ENCODE results near the gene HIGD1B.

Gene HIGD1B

DNA sequence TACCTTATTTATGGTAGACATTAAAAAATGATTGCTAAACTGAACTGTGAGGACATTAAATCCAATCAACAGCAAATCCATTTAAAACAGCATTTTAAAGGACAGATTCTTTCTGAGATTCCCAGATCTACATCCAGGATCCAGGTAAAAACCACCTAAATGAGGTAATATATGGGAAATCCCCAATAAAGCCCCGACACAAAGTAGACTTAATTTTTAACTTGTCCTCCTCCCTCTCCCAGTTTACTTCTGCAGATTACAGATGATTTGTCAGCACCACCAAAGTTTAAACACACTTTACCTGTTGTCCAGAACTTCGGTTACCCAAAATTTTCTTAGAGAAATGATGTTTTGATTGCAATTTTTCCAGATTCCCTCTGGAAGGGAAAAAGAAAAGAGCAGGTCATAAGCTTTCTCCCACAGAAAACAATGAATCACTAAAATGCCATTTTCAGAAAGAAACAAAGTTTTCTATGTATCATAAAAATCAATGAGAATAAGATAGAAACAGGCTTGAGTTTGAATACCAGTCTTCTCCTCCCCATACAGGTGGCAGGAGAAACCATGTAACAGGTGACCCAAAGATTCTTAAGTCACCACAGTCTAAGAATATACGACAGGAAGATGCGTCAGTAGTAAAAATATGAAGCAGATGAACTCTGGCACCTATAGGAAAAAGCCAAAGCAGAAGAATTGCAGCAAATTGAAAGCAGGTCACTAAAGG is 40.4 kb upstream of the HIGD1B start:
- TF ChIP-seq YY1 (IDR thresholded peaks at IDR 0.05; ENCODE audit: low read depth): no peak
- TF ChIP-seq EGR1 (IDR thresholded peaks at IDR 0.05): no peak
- TF ChIP-seq RAD21 (IDR thresholded peaks at IDR 0.05; ENCODE audit: low read depth): no peak
- TF ChIP-seq TEAD4 (IDR thresholded peaks at IDR 0.05): no peak
- no peak for TF ChIP-seq ZBTB7A (IDR thresholded peaks at IDR 0.05; ENCODE audit: low read depth)
- TF ChIP-seq CEBPB (IDR thresholded peaks at IDR 0.05): no peak
- TF ChIP-seq, protein P1, sequence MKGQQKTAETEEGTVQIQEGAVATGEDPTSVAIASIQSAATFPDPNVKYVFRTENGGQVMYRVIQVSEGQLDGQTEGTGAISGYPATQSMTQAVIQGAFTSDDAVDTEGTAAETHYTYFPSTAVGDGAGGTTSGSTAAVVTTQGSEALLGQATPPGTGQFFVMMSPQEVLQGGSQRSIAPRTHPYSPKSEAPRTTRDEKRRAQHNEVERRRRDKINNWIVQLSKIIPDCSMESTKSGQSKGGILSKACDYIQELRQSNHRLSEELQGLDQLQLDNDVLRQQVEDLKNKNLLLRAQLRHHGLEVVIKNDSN (IDR thresholded peaks at IDR 0.05): no peak
- no peak for TF ChIP-seq EP300 (IDR thresholded peaks at IDR 0.05; ENCODE audit: borderline replicate concordance)
- TF ChIP-seq NFIC (IDR thresholded peaks at IDR 0.05): no peak
- no peak for TF ChIP-seq FOXM1 (IDR thresholded peaks at IDR 0.05; ENCODE audit: borderline replicate concordance, low read depth)
- TF ChIP-seq, protein P2, sequence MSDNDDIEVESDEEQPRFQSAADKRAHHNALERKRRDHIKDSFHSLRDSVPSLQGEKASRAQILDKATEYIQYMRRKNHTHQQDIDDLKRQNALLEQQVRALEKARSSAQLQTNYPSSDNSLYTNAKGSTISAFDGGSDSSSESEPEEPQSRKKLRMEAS (IDR thresholded peaks at IDR 0.05): no peak
- TF ChIP-seq, protein P3, sequence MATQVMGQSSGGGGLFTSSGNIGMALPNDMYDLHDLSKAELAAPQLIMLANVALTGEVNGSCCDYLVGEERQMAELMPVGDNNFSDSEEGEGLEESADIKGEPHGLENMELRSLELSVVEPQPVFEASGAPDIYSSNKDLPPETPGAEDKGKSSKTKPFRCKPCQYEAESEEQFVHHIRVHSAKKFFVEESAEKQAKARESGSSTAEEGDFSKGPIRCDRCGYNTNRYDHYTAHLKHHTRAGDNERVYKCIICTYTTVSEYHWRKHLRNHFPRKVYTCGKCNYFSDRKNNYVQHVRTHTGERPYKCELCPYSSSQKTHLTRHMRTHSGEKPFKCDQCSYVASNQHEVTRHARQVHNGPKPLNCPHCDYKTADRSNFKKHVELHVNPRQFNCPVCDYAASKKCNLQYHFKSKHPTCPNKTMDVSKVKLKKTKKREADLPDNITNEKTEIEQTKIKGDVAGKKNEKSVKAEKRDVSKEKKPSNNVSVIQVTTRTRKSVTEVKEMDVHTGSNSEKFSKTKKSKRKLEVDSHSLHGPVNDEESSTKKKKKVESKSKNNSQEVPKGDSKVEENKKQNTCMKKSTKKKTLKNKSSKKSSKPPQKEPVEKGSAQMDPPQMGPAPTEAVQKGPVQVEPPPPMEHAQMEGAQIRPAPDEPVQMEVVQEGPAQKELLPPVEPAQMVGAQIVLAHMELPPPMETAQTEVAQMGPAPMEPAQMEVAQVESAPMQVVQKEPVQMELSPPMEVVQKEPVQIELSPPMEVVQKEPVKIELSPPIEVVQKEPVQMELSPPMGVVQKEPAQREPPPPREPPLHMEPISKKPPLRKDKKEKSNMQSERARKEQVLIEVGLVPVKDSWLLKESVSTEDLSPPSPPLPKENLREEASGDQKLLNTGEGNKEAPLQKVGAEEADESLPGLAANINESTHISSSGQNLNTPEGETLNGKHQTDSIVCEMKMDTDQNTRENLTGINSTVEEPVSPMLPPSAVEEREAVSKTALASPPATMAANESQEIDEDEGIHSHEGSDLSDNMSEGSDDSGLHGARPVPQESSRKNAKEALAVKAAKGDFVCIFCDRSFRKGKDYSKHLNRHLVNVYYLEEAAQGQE (IDR thresholded peaks at IDR 0.05; ENCODE audit: low read depth): no peak
- no peak for TF ChIP-seq TAF1 (IDR thresholded peaks at IDR 0.05; ENCODE audit: low read depth)

DNA sequence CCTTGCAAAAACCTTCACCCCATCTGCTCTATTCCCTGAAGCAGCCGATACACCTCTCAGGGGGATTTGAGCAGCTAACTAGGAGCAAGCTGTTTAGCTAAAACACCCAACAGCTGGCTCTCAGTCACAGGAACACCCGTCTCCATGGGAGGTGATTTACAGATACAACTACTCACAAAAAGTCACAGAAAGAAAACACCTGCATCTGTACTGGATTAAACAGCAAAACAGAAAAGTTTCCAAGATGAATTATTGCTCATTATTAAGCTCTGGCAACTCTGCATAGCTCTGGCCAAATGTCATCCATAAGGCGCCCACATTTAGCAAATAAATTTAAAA is 39.9 kb upstream of the HIGD1B start:
- TF ChIP-seq TAF1 (IDR thresholded peaks at IDR 0.05; ENCODE audit: low read depth) (no peak), TEAD4 (IDR thresholded peaks at IDR 0.05) (no peak), FOXM1 (IDR thresholded peaks at IDR 0.05; ENCODE audit: borderline replicate concordance, low read depth) (no peak), YY1 (IDR thresholded peaks at IDR 0.05; ENCODE audit: low read depth) (no peak), CEBPB (IDR thresholded peaks at IDR 0.05) (no peak), ZBTB7A (IDR thresholded peaks at IDR 0.05; ENCODE audit: low read depth) (no peak), RAD21 (IDR thresholded peaks at IDR 0.05; ENCODE audit: low read depth) (no peak), CREB1 (IDR thresholded peaks at IDR 0.05; ENCODE audit: low read depth) (no peak), TCF12 (IDR thresholded peaks at IDR 0.05; ENCODE audit: low read depth) (no peak), EGR1 (IDR thresholded peaks at IDR 0.05) (no peak), EP300 (IDR thresholded peaks at IDR 0.05; ENCODE audit: borderline replicate concordance) (no peak), NFIC (IDR thresholded peaks at IDR 0.05) (no peak)
- TF ChIP-seq, protein P2 (IDR thresholded peaks at IDR 0.05): no peak
- TF ChIP-seq, protein P3 (IDR thresholded peaks at IDR 0.05; ENCODE audit: low read depth): no peak
- TF ChIP-seq, protein P1 (IDR thresholded peaks at IDR 0.05): no peak

DNA sequence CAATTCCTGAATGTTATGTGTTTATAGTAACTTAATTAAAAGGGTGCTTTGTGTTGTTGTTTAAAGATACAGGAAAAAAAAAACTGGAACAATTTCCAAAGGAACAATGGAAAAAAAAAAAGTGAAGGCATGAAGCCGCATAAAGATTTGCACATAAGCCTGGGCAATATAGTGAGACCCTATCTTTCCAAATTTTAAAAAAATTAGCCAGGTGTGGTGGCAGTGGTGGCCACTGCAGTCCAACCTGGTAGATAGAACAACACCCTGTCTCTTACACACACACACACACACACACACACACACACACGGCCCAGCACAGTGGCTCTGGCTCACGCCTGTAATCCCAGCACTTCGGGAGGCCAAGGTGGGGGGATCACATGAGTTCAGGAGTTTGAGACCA is 39.5 kb upstream of the HIGD1B start:
- no peak for TF ChIP-seq NFIC (IDR thresholded peaks at IDR 0.05)
- no peak for TF ChIP-seq EP300 (IDR thresholded peaks at IDR 0.05; ENCODE audit: borderline replicate concordance)
- no peak for TF ChIP-seq YY1 (IDR thresholded peaks at IDR 0.05; ENCODE audit: low read depth)
- TF ChIP-seq TCF12 (IDR thresholded peaks at IDR 0.05; ENCODE audit: low read depth): no peak

DNA sequence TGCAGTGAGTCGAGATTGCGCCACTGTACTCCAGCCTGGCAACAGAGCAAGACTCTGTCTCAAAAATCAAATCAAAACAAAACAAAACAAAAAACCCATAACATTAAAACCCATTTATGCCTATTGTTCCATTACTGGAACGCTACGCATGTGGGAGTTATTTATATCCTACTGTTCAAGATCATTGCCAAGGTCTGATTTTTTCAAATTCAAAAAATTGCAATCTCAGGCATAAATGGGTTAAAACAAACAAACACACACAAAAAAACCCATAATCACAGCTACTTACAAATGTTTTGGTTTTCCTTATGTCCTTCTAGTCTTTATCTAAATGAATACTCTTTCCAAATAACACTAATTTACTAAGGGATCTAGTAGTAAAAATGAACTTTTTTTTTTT is 35.4 kb upstream of the HIGD1B start:
- TF ChIP-seq RAD21 (IDR thresholded peaks at IDR 0.05; ENCODE audit: low read depth): no peak
- no peak for TF ChIP-seq CEBPB (IDR thresholded peaks at IDR 0.05)
- TF ChIP-seq TAF1 (IDR thresholded peaks at IDR 0.05; ENCODE audit: low read depth): no peak
- TF ChIP-seq, protein P1 (IDR thresholded peaks at IDR 0.05): no peak
- no peak for TF ChIP-seq YY1 (IDR thresholded peaks at IDR 0.05; ENCODE audit: low read depth)
- TF ChIP-seq FOXM1 (IDR thresholded peaks at IDR 0.05; ENCODE audit: borderline replicate concordance, low read depth): no peak
- no peak for TF ChIP-seq TEAD4 (IDR thresholded peaks at IDR 0.05)
- TF ChIP-seq NFIC (IDR thresholded peaks at IDR 0.05): no peak
- TF ChIP-seq, protein P3 (IDR thresholded peaks at IDR 0.05; ENCODE audit: low read depth): no peak
- TF ChIP-seq EGR1 (IDR thresholded peaks at IDR 0.05): no peak
- TF ChIP-seq ZBTB7A (IDR thresholded peaks at IDR 0.05; ENCODE audit: low read depth): no peak
- TF ChIP-seq TCF12 (IDR thresholded peaks at IDR 0.05; ENCODE audit: low read depth): no peak
- TF ChIP-seq, protein P2 (IDR thresholded peaks at IDR 0.05): no peak
- TF ChIP-seq EP300 (IDR thresholded peaks at IDR 0.05; ENCODE audit: borderline replicate concordance): no peak
